GM12878 (cell line): ENCODE measurements around the gene AP5B1. TPM values are rescaled to one million over a fixed set of nuclear protein-coding genes. Genes with fewer than 3 reads are reported as not detected.

ENCODE experiments used
- ATAC-seq: fragments of 200-7000 bp; cut with Tn5 transposase; 3 replicates; pipeline ENCODE4 v1.9.1; 2020; ENCODE audit warnings: mild to moderate bottlenecking, moderate library complexity
- BruUV-seq: library from RNA; stranded (reverse); fragments of 400-500 nt; replicated peaks from 2 replicates; lab custom pipeline; 2021; lab: Mats Ljungman, UMichigan
- CTCF ChIA-PET: fragments of 300-600 bp; sonication (Branson Sonifier 250); formaldehyde crosslinking; extraction: SDS; loops from one replicate; lab custom pipeline; 2021; ENCODE audit warnings: inconsistent platforms; lab: Yijun Ruan, JAX
- POLR2A ChIA-PET: fragments of 350-600 bp; formaldehyde crosslinking; extraction: SDS; loops from one replicate; lab custom pipeline; 2021; ENCODE audit warnings: inconsistent platforms; lab: Charles Lee
- RAD21 ChIA-PET: fragments of 300-600 bp; sonication (Branson Sonifier 250); formaldehyde crosslinking; loops from one replicate; lab custom pipeline; 2023; ENCODE audit warnings: antibody characterized with exemption; ENCODE audit not compliant: unreplicated experiment; lab: Charles Lee
- SMC1A ChIA-PET: fragments of 300-600 bp; sonication (Branson Sonifier 250); formaldehyde crosslinking; loops from one replicate; lab custom pipeline; 2023; ENCODE audit not compliant: unreplicated experiment, uncharacterized antibody; lab: Charles Lee
- DNase-seq: peaks from one replicate; pipeline ENCODE4 v3.0.0-alpha.2; 2011; ENCODE audit warnings: low read depth, low spot score
- FAIRE-seq: peaks from 3 replicates; lab custom pipeline; 2011; peaks lifted over from hg19 to GRCh38; lab: Jason Lieb, UNC
- H2AFZ ChIP-seq: 2 replicates; pipeline ENCODE4 v1.6.0; 2011; ENCODE audit warnings: low read depth, low read length, control low read depth; ENCODE audit not compliant: control insufficient read depth
- H3K27ac ChIP-seq: 2 replicates; pipeline ENCODE4 v1.5.1; 2011; ENCODE audit warnings: control low read depth; ENCODE audit not compliant: control insufficient read depth, insufficient read depth
- H3K27me3 ChIP-seq, 2 experiments: replicated peaks in 1 of 2; 2 replicates each; pipeline versions ENCODE4 v1.6.0 to v1.6.1; 2011; ENCODE audit warnings: low read length in 1 of 2; ENCODE audit not compliant: control insufficient read depth in 2 of 2, insufficient read depth in 2 of 2
- H3K36me3 ChIP-seq, 2 experiments: 2 replicates each; pipeline ENCODE4 v1.5.1; 2011; ENCODE audit warnings: low read length in 1 of 2; ENCODE audit not compliant: control insufficient read depth in 2 of 2, insufficient read depth in 2 of 2
- H3K4me1 ChIP-seq: 2 replicates; pipeline ENCODE4 v1.6.1; 2011; ENCODE audit warnings: mild to moderate bottlenecking, low read length, moderate library complexity, mixed read lengths; ENCODE audit not compliant: control insufficient read depth, insufficient read depth
- H3K4me2 ChIP-seq: 2 replicates; pipeline ENCODE4 v1.6.0; 2011; ENCODE audit warnings: control low read depth; ENCODE audit not compliant: control insufficient read depth, insufficient read depth
- H3K4me3 ChIP-seq: fragments of 200-600 bp; sonication (generic); 2 replicates; pipeline ENCODE4 v1.5.1; 2016
- H3K79me2 ChIP-seq: 2 replicates; pipeline ENCODE4 v1.6.0; 2011; ENCODE audit warnings: low read length; ENCODE audit not compliant: control insufficient read depth, insufficient read depth
- H3K9ac ChIP-seq: 2 replicates; pipeline ENCODE4 v1.8.0; 2011; ENCODE audit warnings: low read length, control low read depth, mixed read lengths; ENCODE audit not compliant: control insufficient read depth, insufficient read depth
- H3K9me3 ChIP-seq: replicated peaks from 3 replicates; pipeline ENCODE4 v1.5.1; 2011; ENCODE audit warnings: mild to moderate bottlenecking, low read length; ENCODE audit not compliant: control insufficient read depth, insufficient read depth
- H4K20me1 ChIP-seq: 2 replicates; pipeline ENCODE4 v1.6.0; 2011; ENCODE audit not compliant: control insufficient read depth, insufficient read depth
- BCLAF1 ChIP-seq: fragments of 450-650 bp; IDR thresholded peaks from 2 replicates; pipeline ENCODE4 v1.6.1; 2017; ENCODE audit warnings: antibody characterized with exemption, mild to moderate bottlenecking, moderate library complexity
- EP300 ChIP-seq, 2 experiments: fragments of 150-350 bp in 1 of 2; IDR thresholded peaks; 2 replicates each; pipeline ENCODE4 v1.6.1; 2011 to 2012; ENCODE audit warnings: low read depth in 2 of 2, low read length in 2 of 2, borderline replicate concordance in 1 of 2, improper control_type of control experiment in 1 of 2, inconsistent platforms in 1 of 2; ENCODE audit not compliant: control insufficient read depth in 1 of 2
- FOS ChIP-seq: IDR thresholded peaks from 3 replicates; pipeline ENCODE4 v1.6.1; 2011; ENCODE audit warnings: borderline replicate concordance; ENCODE audit not compliant: insufficient read length; ENCODE audit errors: extremely low read depth
- RCOR1 ChIP-seq: conservative IDR thresholded peaks from 2 replicates; pipeline ENCODE4 v1.6.1; 2012; ENCODE audit warnings: low read depth, low read length, improper control_type of control experiment
- SIX5 ChIP-seq: IDR thresholded peaks from 2 replicates; pipeline ENCODE4 v1.6.1; 2011; ENCODE audit warnings: mild to moderate bottlenecking, low read depth, low read length, moderate library complexity; ENCODE audit not compliant: severe bottlenecking
- SKIL ChIP-seq: fragments of 450-650 bp; IDR thresholded peaks from 2 replicates; pipeline ENCODE4 v1.6.1; 2017; ENCODE audit warnings: mild to moderate bottlenecking, low read depth, inconsistent platforms; ENCODE audit not compliant: poor library complexity, severe bottlenecking
- SMAD5 ChIP-seq: IDR thresholded peaks from 2 replicates; pipeline ENCODE4 v1.6.1; 2016; ENCODE audit warnings: antibody characterized with exemption, low read depth
- STAT3 ChIP-seq: IDR thresholded peaks from 2 replicates; pipeline ENCODE4 v1.6.1; 2011; ENCODE audit warnings: low read depth, low read length, improper control_type of control experiment
- WGBS: methylation state at CpG from one replicate; pipeline ENCODE4 v1.1.6; 2016; ENCODE audit warnings: low lambda C conversion rate; ENCODE audit not compliant: insufficient replicate concordance, insufficient coverage; ENCODE audit errors: missing lambda C conversion rate; 5-methylcytosine and 5-hydroxymethylcytosine counted together
- in situ Hi-C: fragments of 300-500 bp; cut with MboI; formaldehyde crosslinking; loops from 9 replicates; pipeline ENCODE4 v1.14.3; 2018; ENCODE audit warnings: mixed read lengths
- intact Hi-C: fragments of 100-400 bp; cut with micrococcal nuclease; formaldehyde crosslinking; loops from one replicate; pipeline ENCODE4 v1.14.2; 2022; ENCODE audit not compliant: unreplicated experiment
- polyA plus RNA-seq, 11 experiments: library from polyadenylated mRNA; depleted of rRNA in 4 of 11; unstranded in 6 of 11; stranded (reverse) in 5 of 11; fragments of >200 nt; fragmentation: Nextera tagmentation in 4 of 11; fragmentation: Illumina TruSeq in 1 of 11; extraction: Ambion mirVana in 4 of 11; extraction: Trizol in 1 of 11; gene quantifications; 1 replicate in 1 of 11; 2 replicates in 10 of 11; pipeline versions ENCODE4 v1.2.1 to v1.2.3, GENCODE V29; 2011 to 2016; ENCODE audit warnings: inconsistent platforms in 2 of 11, missing spikeins in 2 of 11, low read depth in 1 of 11
- total RNA-seq, 4 experiments: library from RNA; depleted of rRNA in 3 of 4; stranded (reverse); fragments of >200 nt in 3 of 4; fragmentation: Illumina TruSeq in 1 of 4; extraction: Trizol in 1 of 4; gene quantifications; 2 replicates each; pipeline versions ENCODE4 v1.2.1 to v1.2.3, GENCODE V29; 2013 to 2021

The AP5B1 gene
- total and polyA plus RNA-seq, 10 of the 15 experiments (the other 5 are each of a cell fraction or from before 2014, with no cell fraction given): 0.47 to 13.1 (median 4.8) TPM

DNA sequence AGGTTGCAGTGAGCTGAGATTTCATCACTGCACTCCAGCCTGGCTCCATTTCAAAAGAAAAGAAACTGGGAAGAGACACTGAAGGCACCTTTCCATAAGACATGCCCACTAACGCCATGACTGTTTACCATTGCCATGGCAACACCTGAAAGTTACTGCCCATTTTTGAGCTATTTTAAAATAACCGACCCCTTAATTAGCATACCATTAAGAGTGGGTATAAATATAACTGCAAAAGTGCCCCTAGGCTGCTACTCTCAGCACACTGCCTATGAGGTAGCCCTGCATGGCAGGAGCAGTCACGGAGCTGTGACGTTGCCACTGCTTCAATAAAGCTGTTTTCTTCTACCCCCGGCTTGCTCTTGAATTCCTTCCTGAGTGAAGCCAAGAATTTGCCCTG is 50.3 kb downstream of the AP5B1 start:
- ChIA-PET POLR2A (no interaction called here), CTCF (interaction anchor here (1.0 kb wide), 1 partner anchor 37 kb away, joined by 3 read pairs; no protein-coding TSS in a partner anchor)
- no TSS peak for BruUV-seq
- H3K36me3 ChIP-seq: no peaks in the 10 kb centered on the region
- TF ChIP-seq BCLAF1: no peak
- no peak for TF ChIP-seq SMAD5
- TF ChIP-seq RCOR1: no peak
- no peak for TF ChIP-seq SKIL
- no peak for TF ChIP-seq SIX5
- TF ChIP-seq FOS: no peak
- no peak for TF ChIP-seq EP300 (IDR thresholded peaks at IDR 0.05; ENCODE audit: borderline replicate concordance in 1 of 2, control insufficient read depth in 1 of 2, low read depth in 2 of 2, low read length in 2 of 2)
- TF ChIP-seq STAT3: no peak
- TF ChIP-seq, all 136 proteins: peak for 0
- SMC1A ChIA-PET: no interaction called here
- DNase-seq (no peak), ATAC-seq (no peak), FAIRE-seq (no peak)
- intact Hi-C loops: no loop called here
- RAD21 ChIA-PET: no interaction called here
- Histone ChIP-seq H3K27ac (no peak overlapping the region), H2AFZ (no peak overlapping the region), H3K79me2 (no peaks in the 10 kb centered on the region), H3K4me1 (no peaks in the 10 kb centered on the region), H3K4me2 (no peak overlapping the region), H3K9me3 (no peaks in the 10 kb centered on the region), H3K9ac (no peak overlapping the region), H4K20me1 (no peaks in the 10 kb centered on the region), H3K4me3 (no peak overlapping the region), H3K27me3 (no peaks in the 10 kb centered on the region; a peak in 1 of 4 replicates)
- WGBS: 47% methylated on average over 5 of the region's 5 CpGs
- in situ Hi-C loops: no loop called here
